Measurements from ENCODE around the gene ATF7. TPM values are rescaled to one million over a fixed set of nuclear protein-coding genes. Genes with fewer than 3 reads are reported as not detected.
"Not testable (repeated sequence)": the region's sequence is repeated elsewhere in the genome, so short reads cannot be mapped to it uniquely, and the experiment has no call there.

Gene ATF7
- total RNA-seq, 2 donors from 2014 or later, result 27.4 to 28.1 TPM

GRCh38 chr12:53602176-53602864 is 23.9 kb downstream of the ATF7 start:
- Mint-ChIP-seq H3K27ac (no peak overlapping the region), H3K9me3 (no peaks in the 10 kb centered on the region), H3K27me3 (ENCODE audit: low read depth) (no peaks in the 10 kb centered on the region), H3K4me1 (ENCODE audit: low read depth) (peaks cover 14% of the 10 kb centered on the region), H3K36me3 (ENCODE audit: insufficient read depth in 2 of 2) (no peaks in the 10 kb centered on the region), H3K4me3 (no peak overlapping the region)
- no peak for ATAC-seq (replicated peaks in 1 of 2)
- no peak for DNase-seq

GRCh38 chr12:53601296-53601847 is 24.8 kb downstream of the ATF7 start:
- Mint-ChIP-seq H3K4me3 (no peak overlapping the region), H3K4me1 (ENCODE audit: low read depth) (peaks cover 14% of the 10 kb centered on the region), H3K9me3 (no peaks in the 10 kb centered on the region), H3K36me3 (ENCODE audit: insufficient read depth in 2 of 2) (no peaks in the 10 kb centered on the region), H3K27me3 (ENCODE audit: low read depth) (no peaks in the 10 kb centered on the region), H3K27ac (no peak overlapping the region)
- DNase-seq, result no peak
- ATAC-seq (replicated peaks in 1 of 2), result no peak

DNA sequence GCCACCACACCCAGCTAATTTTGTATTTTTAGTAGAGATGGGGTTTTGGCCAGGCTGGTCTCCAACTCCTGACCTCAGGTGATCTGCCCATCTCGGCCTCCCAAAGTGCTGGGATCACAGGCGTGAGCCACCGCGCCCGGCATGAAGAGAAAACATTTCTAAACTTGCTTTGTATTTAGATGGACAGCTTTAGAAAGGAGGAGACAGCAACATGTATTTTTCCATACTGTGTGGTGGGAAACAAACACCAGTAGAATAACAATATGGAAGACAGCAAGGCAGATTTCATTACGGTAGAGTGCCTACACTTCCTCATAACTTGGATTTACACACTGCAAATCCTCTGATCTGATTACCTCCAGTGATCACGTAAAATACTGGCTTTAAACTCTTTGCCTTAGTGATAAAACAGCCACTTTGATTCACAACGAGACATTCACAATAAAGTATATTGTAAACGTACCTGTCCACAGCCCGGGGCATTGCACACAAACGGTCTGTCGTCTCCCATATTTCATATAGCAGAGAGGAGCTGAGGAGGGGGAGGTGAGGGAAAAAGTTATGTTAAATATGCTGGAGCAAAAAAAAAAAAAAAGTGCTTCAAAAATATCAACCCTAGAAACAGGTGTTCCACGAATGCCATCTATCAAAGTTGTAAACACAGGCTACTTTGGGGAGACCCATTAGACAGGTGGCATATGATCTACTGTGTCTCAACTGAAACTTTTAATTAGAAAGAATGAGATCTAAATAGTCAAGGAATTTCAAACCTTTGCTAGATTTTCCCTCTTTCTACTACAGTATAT is 25.5 kb downstream of the ATF7 start:
- ATAC-seq (replicated peaks in 1 of 2) (no peak), DNase-seq (no peak)
- H3K27ac Mint-ChIP-seq, result no peak overlapping the region
- H3K4me3 Mint-ChIP-seq, result no peak overlapping the region
- no peaks in the 10 kb centered on the region for H3K36me3 Mint-ChIP-seq (ENCODE audit: insufficient read depth in 2 of 2)
- no peaks in the 10 kb centered on the region for H3K27me3 Mint-ChIP-seq (ENCODE audit: low read depth)
- H3K9me3 Mint-ChIP-seq, result no peaks in the 10 kb centered on the region
- peaks cover 14% of the 10 kb centered on the region for H3K4me1 Mint-ChIP-seq (ENCODE audit: low read depth)

DNA sequence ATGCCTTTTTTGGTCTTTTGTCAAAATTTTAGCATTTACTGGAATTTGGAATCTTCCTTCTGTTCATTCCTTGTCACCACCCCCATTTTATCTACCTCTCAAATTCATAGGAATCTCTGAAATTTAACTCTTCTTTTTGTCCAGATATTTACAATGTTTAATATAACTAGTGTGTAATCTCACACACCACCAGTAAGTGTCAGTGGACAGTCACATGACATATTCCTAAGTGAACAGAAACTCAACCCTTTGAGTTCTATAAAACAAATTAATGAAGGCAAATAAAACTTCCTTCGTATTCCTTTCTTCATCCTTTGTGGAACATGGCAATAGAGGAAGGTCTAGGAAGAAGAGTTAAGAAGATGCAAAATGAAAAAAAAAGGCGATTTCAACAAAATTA is 26.6 kb downstream of the ATF7 start:
- no peak for ATAC-seq (replicated peaks in 1 of 2)
- Mint-ChIP-seq H3K36me3 (ENCODE audit: insufficient read depth in 2 of 2) (no peaks in the 10 kb centered on the region), H3K4me3 (no peak overlapping the region), H3K4me1 (ENCODE audit: low read depth) (peaks cover 14% of the 10 kb centered on the region), H3K9me3 (no peaks in the 10 kb centered on the region), H3K27me3 (ENCODE audit: low read depth) (no peaks in the 10 kb centered on the region), H3K27ac (no peak overlapping the region)
- DNase-seq, result no peak

- not testable (repeated sequence) for H3K9me3 Mint-ChIP-seq; H3K27ac Mint-ChIP-seq; H3K27me3 Mint-ChIP-seq (ENCODE audit: low read depth); DNase-seq; ATAC-seq (replicated peaks in 1 of 2); H3K36me3 Mint-ChIP-seq (ENCODE audit: insufficient read depth in 2 of 2); H3K4me3 Mint-ChIP-seq
- H3K4me1 Mint-ChIP-seq (ENCODE audit: low read depth), result peaks cover 14% of the 10 kb centered on the region
These were observed 27.2 kb downstream of the ATF7 start for GRCh38 chr12:53598971-53599370.

DNA sequence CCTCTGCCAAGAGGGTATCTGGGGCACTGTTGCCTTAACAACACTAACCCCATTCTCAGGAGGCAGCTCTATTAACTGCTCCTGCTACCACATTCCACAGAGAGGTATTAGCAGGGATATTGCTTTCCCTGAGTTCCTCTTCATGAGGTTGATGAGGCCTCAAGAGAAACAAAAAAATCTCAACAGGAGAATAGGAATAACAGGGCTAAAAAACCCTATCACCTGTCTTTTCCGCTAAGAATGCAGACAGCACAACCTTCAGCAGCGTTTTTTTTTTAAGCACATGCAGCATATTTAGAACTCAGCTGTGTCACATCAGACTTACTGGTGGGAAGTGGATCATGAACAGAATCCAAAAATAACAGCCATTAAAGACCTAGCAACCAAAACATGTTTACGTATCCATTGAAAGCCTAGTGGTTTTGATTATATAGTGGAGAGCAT is 29.2 kb downstream of the ATF7 start:
- Mint-ChIP-seq H3K4me1 (ENCODE audit: low read depth) (peaks cover 5% of the 10 kb centered on the region), H3K9me3 (no peaks in the 10 kb centered on the region)

DNA sequence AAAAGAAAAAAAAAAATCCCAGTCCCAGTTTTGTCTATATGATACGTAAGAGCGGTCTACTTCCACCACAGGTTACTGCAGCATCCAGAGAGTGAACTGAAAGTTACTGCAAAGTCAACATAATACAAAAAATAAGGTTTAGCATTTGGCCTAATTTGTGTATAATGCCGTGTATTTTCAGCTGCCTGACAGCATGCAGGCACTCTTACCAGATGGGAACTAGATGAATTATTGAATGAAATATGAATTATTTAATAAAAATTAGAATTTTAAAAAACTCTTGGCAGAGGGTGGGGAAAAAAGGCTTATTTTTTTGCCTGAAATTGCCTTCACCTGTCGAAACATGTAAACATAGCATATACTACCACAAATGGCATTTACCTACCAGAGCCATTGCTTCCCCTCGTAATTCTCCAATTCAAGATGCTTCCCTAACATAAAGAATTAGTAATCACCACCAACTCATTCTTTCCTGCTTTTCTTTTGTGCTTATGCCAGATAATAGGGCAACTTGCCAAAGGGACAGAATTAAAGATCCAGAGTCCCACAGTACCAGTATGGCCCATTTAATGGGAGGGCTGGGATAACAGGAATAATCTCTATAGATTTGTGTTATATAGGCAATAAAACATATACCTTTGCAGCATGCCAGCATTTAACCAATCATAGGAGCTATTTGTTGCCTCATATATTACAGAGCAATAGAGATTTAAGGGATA is 31.1 kb downstream of the ATF7 start:
- Mint-ChIP-seq H3K36me3 (ENCODE audit: insufficient read depth in 2 of 2) (no peaks in the 10 kb centered on the region), H3K27me3 (ENCODE audit: low read depth) (no peaks in the 10 kb centered on the region), H3K27ac (no peak overlapping the region), H3K4me1 (ENCODE audit: low read depth) (peaks cover 20% of the 10 kb centered on the region), H3K9me3 (no peaks in the 10 kb centered on the region), H3K4me3 (no peak overlapping the region)
- DNase-seq (no peak), ATAC-seq (replicated peaks in 1 of 2) (no peak)

More for the DNA sequence above, 29.2 kb downstream of the ATF7 start:
- Mint-ChIP-seq H3K27me3 (ENCODE audit: low read depth) (no peaks in the 10 kb centered on the region), H3K27ac (no peak overlapping the region), H3K36me3 (ENCODE audit: insufficient read depth in 2 of 2) (no peaks in the 10 kb centered on the region), H3K4me3 (no peak overlapping the region)
- DNase-seq, result no peak
- ATAC-seq (replicated peaks in 1 of 2), result no peak

GRCh38 chr12:53593707-53594106 is 32.5 kb downstream of the ATF7 start:
- H3K9me3 Mint-ChIP-seq, result no peaks in the 10 kb centered on the region
- peaks cover 34% of the 10 kb centered on the region for H3K4me1 Mint-ChIP-seq (ENCODE audit: low read depth)
- ATAC-seq (replicated peaks in 1 of 2) (no peak), DNase-seq (no peak)
- no peak overlapping the region for H3K27ac Mint-ChIP-seq
- no peak overlapping the region for H3K4me3 Mint-ChIP-seq
- no peaks in the 10 kb centered on the region for H3K36me3 Mint-ChIP-seq (ENCODE audit: insufficient read depth in 2 of 2)
- no peaks in the 10 kb centered on the region for H3K27me3 Mint-ChIP-seq (ENCODE audit: low read depth)

- Mint-ChIP-seq H3K27me3 (ENCODE audit: low read depth) (no peaks in the 10 kb centered on the region), H3K36me3 (ENCODE audit: insufficient read depth in 2 of 2) (peaks cover 0 to 1% of the 10 kb centered on the region in 2 donors), H3K27ac (no peak overlapping the region), H3K9me3 (no peaks in the 10 kb centered on the region), H3K4me1 (ENCODE audit: low read depth) (peaks cover 41% of the 10 kb centered on the region), H3K4me3 (no peak overlapping the region)
- no peak for ATAC-seq (replicated peaks in 1 of 2)
- no peak for DNase-seq
These were observed 33.2 kb downstream of the ATF7 start for GRCh38 chr12:53593031-53593430.

GRCh38 chr12:53592426-53592825 is 33.8 kb downstream of the ATF7 start:
- H3K36me3 Mint-ChIP-seq (ENCODE audit: insufficient read depth in 2 of 2), result peaks cover 0 to 1% of the 10 kb centered on the region in 2 donors
- H3K9me3 Mint-ChIP-seq, result no peaks in the 10 kb centered on the region
- peaks cover 43% of the 10 kb centered on the region for H3K4me1 Mint-ChIP-seq (ENCODE audit: low read depth)
- no peak overlapping the region for H3K4me3 Mint-ChIP-seq
- no peak overlapping the region for H3K27ac Mint-ChIP-seq
- no peaks in the 10 kb centered on the region for H3K27me3 Mint-ChIP-seq (ENCODE audit: low read depth)
- DNase-seq (no peak), ATAC-seq (replicated peaks in 1 of 2) (no peak)

DNA sequence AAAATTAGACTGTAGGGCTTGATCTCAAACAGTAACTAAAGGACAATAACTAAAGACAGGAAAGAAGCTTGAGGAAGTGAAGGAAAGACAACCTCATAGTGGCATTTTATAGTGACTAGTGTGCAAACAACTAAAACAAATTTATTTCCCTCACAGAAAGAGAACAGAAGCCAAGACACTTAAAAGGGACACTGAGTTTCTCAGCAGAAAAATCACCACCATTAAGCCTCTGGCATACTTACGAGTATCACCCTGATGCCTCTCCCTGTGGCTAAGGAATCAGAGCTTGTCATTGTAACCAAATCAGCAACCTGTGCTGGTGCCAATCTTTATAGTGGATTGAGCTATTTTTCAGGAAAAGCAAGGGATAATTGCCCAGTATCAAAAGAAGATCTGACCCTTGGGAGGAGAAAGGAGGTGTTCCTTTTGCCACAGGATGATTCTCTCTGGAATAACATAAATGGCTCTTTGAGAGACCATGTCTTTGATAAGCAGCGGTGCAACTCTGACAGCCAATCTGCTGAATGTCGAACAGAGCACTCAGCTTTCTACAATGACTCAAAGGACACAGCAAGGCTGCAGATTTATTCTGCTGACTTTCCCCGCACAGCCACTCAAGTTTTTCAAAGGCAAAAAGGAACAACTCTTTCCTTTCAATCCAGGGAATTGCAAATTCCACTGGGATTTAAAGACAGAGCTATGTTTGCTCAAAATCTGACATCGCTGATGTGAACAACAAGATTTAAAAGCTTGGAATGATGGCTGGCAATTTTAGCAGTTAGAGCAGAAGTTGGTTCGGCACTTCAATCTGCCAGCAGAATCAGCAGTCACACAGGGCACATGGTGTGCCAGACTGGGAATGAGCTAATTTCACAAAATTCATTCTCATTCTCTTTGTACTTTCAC is 34.6 kb downstream of the ATF7 start:
- ATAC-seq (replicated peaks in 1 of 2), result no peak
- no peak for DNase-seq
- Mint-ChIP-seq H3K4me1 (ENCODE audit: low read depth) (peaks cover 47% of the 10 kb centered on the region), H3K36me3 (ENCODE audit: insufficient read depth in 2 of 2) (peaks cover 0 to 1% of the 10 kb centered on the region in 2 donors), H3K9me3 (no peaks in the 10 kb centered on the region), H3K4me3 (no peak overlapping the region), H3K27ac (no peak overlapping the region), H3K27me3 (ENCODE audit: low read depth) (no peaks in the 10 kb centered on the region)

DNA sequence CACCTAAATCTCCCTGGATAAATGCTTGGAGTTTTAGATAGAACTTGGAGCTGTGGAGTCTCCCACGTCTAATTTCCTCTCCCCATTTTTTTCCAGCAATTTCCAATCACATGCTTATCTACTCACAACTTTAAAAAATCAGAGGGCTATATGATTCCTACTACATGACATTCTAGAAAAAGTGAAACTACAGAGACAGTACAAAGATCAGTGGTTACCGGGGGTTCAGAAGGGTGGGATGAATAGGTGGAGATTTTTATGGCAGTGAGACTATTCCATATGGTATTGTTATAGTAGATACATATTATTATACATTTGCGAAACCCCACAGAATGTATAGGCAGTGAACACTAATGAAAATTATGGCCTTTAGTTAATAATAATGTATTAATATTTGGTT is 35.5 kb downstream of the ATF7 start:
- H3K36me3 Mint-ChIP-seq (ENCODE audit: insufficient read depth in 2 of 2), result peaks cover 0 to 1% of the 10 kb centered on the region in 2 donors
- no peak overlapping the region for H3K27ac Mint-ChIP-seq
- H3K4me1 Mint-ChIP-seq (ENCODE audit: low read depth), result peaks cover 56% of the 10 kb centered on the region
- ATAC-seq (replicated peaks in 1 of 2), result no peak
- H3K27me3 Mint-ChIP-seq (ENCODE audit: low read depth), result no peaks in the 10 kb centered on the region
- H3K9me3 Mint-ChIP-seq, result no peaks in the 10 kb centered on the region
- H3K4me3 Mint-ChIP-seq, result no peak overlapping the region
- DNase-seq, result no peak

Measured in activated T-cell treated with anti-CD3 and anti-CD28 coated beads, Interleukin-2, amount 50 U/mL, for 72 hours (primary cell).